Esophagus muscularis mucosa (tissue), 4 donors: ENCODE results near the gene CLEC18A.

Source experiments
- CTCF ChIP-seq, 3 experiments: fragments of 200-600 bp in 2 of 3; fragments of 450-650 bp in 1 of 3; sonication (generic) in 2 of 3; IDR thresholded peaks; one replicate each; pipeline ENCODE4 v1.5.1; 2017 to 2019; ENCODE audit warnings: antibody characterized with exemption in 3 of 3, mild to moderate bottlenecking in 2 of 3, moderate library complexity in 1 of 3
- EP300 ChIP-seq: sonication (generic); formaldehyde crosslinking; IDR thresholded peaks from one replicate; pipeline ENCODE4 v1.6.1; 2017; ENCODE audit warnings: antibody characterized with exemption
- POLR2A ChIP-seq: fragments of 450-650 bp; IDR thresholded peaks from one replicate; pipeline ENCODE4 v1.6.1; 2017; ENCODE audit warnings: antibody characterized with exemption, moderate library complexity, mild to moderate bottlenecking, low read depth

- no peak for TF ChIP-seq CTCF (IDR thresholded peaks at IDR 0.05)
- no peak for TF ChIP-seq POLR2A
- no peak for TF ChIP-seq EP300
Measured at GRCh38 chr16:69909760-69910159, 41.4 kb upstream of the CLEC18A start.
